NCI-H1105 (cell line): ENCODE measurements around the gene STAT3.
"Not testable (repeated sequence)": the region's sequence is repeated elsewhere in the genome, so short reads cannot be mapped to it uniquely, and the experiment has no call there.

Experiments
- DNase-seq: peaks from one replicate; lab custom pipeline; 2025; lab: John Stamatoyannopoulos, UW

Gene STAT3

GRCh38 chr17:42380935-42381334 lies 7.3 kb downstream of the STAT3 start:
- no peak for DNase-seq

- DNase-seq: no peak
Measured at GRCh38 chr17:42378959-42379594, 9.2 kb downstream of the STAT3 start.

DNA sequence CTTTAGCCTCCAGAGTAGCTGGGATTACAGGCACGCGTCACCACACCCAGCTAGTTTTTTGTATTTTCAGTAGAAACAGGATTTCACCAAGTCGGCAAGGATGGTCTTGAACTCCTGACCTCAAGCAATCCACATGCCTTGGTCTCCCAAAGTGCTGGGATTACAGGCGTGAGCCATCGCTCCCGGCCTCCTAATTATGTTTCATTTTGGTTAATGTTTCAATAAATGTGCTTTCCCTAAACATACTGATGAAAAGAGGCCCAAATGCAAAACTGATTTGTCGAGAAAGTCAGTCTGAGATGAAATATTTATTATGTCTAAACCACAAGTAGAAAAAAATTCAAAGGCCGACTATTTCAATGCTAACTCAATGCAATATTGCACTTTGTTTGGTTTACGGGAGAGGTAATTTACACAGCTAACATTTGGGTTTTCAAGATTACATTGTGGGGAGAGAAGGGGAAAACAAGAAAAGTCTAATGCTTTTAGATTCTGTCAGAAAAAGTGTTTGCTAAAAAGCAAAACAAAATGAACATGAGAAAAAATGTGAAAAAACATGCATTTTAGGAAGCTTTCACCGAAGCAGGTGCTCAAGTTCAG lies 9.8 kb downstream of the STAT3 start:
- no peak for DNase-seq

DNA sequence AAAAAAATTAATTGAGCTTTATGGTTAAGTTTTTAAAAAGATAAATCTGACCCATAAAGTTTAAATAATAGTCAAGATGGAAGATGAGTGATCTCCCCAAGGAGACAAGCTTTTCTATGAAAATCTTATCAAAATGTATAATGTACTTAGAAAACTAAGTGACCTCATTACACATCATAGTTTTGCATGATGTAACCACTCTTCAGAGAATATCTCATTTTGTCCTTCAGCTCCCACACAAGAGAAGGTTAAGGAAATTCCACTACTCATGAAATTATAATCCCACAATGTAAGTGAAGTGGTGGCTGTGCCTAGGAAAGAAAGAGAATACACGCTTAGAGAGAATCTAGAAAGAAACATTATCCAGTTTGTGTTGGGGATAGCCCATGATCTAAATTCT lies 14.3 kb downstream of the STAT3 start:
- DNase-seq: no peak

DNA sequence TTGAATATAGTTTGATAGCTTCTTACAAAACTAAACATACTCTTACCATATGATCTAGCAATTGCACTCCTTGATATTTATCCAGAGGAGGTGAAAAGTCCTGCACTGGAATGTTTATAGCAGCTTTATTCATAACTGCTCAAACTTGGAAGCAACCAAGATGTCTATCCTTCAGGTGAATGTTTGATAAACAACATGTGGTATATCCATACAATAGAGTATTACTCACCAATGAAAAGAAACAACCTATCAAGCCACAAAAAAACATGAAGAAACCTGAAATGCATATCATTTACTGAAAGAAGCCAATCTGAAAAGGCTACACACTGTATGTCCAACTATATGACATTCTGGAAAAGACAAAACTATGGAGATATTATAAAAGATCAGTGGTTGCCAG lies 16.1 kb downstream of the STAT3 start:
- no peak for DNase-seq

DNA sequence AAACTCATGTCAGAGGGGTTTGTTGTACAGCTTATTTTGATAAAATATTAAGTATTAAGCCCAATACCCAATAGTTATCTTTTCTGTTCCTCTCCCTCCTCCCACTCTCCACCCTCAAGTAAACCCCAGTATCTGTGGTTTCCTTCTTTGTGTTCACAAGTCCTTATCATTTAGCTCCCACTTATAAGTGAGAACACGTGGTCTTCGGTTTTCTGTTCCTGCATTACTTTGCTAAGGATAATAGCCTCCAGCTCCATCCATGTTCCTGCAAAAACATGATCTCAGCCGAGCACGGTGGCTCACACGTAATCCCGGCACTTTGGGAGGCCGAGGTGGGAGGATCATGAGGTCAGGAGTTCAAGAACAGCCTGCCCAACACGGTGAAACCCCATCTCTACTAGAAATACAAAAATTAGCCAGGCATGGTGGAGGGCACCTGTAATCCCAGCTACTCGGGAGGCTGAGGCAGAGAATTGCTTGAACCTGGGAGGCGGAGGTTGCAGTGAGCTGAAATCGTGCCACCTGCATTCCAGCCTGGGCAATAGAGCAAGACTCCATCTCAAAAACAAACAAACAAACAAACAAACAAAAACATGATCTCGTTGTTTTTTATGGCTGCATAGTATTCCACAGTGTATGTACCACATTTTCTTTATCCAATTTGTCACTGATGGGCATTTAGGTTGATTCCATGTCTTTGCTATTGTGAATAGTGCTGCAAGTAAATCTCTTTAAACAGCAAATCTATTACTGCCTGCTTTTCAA lies 19.3 kb downstream of the STAT3 start:
- not testable (repeated sequence) for DNase-seq

GRCh38 chr17:42368310-42368709 lies 19.9 kb downstream of the STAT3 start:
- not testable (repeated sequence) for DNase-seq

DNA sequence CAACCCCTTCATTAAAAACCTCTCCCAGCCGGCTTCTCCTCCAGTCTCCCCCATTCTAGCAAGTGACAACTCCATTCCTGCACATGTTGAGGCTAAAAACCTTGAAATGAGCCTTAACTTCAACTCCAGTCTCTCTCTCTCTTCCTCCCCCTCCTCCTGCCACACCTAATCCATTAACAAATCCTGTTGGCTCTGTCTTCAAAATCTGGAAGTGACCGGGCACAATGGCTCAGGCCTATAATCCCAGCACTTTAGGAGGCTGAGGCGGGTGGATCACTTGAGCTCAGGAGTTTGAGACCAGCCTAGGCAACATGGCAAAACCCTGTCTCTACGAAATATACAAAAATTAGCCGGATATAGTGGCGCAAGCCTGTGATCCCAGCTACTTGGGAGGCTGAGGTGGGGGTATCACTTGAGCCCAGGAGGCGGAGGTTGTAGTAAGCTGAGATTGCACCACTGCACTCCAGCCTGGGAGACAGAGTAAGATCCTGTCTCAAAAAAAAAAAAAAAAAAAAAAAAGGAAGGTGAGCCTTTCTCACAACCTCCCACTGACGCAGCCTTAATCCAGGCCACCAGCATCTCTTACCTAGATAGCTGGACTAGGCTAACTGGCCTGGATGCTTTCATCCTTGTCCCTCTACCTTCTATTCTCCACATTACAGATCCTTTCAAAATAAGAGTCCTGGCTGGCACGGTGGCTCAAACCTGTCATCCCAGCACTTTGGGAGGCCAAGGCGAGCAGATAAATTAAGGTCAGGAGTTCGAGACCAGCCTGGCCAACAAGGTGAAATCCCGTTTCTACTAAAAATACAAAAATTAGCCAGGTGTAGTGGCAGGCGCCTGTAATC lies 21.8 kb downstream of the STAT3 start:
- not testable (repeated sequence) for DNase-seq

DNA sequence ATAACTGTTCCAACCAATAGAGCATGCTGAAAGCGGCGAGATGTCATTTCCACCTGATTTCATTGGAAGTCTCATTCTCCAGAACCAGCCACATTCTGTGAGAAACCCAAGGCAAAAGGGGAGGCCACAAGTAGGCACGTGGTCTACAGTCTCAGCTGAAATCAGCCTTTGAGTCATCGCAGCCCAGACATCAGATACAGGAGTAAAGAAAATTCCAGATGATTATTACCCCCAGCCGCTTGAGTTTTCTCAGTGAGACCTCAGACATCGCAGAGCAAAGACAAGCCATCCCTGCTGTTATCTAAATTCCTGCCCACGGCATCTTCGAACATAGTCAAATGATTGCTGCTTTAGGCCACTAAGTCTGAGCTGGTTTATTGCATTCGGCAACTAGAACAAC lies 23.1 kb downstream of the STAT3 start:
- DNase-seq: no peak

DNA sequence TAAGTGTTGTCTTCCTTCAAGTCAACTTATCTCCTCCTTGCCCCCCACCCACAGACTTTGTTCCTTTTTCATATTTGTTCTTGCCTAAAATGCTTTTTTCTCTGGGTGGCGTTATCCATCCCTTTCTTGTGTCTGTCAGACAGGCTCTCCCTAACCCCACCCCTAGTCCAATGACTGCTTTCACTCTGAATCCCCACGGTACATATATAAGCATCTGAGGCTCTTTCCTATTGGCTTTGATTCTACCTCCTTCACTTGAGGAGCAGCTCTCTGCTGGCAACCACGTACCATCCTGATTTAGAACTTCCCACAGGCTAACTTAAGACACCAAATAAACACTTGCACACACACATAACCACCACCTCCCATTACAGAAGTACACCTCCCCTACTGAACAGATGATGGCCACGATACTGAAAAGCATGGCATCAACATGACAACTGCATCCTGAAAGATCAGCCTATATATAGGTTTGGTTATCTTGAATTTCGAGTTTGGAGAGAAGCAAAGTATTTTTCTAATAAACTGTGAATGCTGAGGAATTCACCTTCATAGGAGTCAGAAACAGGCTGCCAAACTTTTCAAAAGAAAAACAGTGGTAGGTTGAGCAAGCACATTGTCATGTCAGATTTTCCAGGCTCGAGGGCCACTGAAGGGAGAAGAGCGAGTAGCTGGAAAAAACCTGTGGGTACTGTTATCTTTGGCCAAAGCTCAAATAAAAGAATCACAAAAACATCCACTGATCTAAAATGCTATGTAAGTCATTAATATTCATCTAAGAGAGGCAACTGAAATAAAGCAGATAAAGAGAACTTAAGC lies 24.3 kb downstream of the STAT3 start:
- DNase-seq: no peak

DNA sequence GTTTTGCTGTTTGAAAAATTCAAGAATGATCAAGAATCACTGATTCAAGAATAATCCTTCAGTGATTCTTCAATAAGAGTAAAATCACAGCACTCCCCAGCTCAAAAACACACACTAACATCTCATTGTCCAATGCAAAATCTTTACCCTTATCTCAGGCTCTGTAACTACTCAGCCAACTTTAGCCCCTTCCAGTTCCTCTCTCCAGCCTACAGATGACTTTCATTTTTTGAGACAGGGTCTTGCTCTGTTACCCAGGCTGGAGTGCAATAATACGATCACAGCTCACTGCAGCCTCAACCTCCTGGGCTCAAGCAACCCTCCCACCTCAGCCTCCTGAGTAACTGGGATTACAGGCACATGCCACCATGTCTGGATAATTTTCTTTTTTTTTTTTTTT lies 25.0 kb downstream of the STAT3 start:
- no peak for DNase-seq

- DNase-seq: no peak
Measured at GRCh38 chr17:42362245-42362961, 25.8 kb downstream of the STAT3 start.

GRCh38 chr17:42361781-42362186 lies 26.5 kb downstream of the STAT3 start:
- DNase-seq: no peak

DNA sequence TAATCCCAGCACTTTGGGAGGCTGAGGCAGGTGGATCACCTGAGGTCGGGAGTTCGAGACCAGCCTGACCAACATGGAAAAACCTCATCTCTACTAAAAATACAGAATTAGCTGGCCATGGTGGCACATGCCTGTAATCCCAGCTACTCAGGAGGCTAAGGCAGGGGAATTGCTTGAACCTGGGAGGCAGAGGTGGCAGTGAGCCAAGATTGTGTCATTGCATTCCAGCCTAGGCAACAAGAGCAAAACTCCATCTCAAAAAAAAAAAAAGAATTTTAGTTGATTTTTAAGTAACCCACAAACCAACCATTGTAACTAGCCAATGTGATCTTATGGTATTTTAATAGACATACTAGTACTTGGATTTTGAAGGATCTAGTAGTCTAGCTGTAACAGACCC lies 27.9 kb downstream of the STAT3 start:
- DNase-seq: not testable (repeated sequence)

DNA sequence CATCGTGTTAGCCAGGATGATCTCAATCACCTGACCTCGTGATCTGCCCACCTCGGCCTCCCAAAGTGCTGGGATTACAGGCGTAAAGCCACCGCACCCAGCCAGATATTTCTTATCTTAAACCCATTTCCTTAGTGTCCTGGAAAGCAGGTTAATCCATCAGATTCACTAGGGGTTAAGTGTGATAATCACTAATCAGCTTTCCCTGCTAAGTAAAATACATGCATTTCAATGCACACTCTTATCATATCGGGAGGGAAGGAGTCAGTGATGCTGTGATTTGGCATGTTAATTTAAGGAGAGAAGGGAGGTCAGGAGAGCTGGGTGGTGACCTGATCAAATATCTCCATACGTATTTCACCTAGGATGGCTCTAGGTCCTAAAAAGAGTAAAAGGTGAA lies 29.1 kb downstream of the STAT3 start:
- DNase-seq: no peak

GRCh38 chr17:42358434-42358833 lies 29.8 kb downstream of the STAT3 start:
- DNase-seq: no peak

- no peak for DNase-seq
Measured at GRCh38 chr17:42354956-42355843, 33.0 kb downstream of the STAT3 start.

- DNase-seq: no peak
Measured at GRCh38 chr17:42348104-42348503, 40.1 kb downstream of the STAT3 start.

GRCh38 chr17:42347606-42348005 lies 40.6 kb downstream of the STAT3 start:
- DNase-seq: no peak

- no peak for DNase-seq
Measured at GRCh38 chr17:42347198-42347597, 41.0 kb downstream of the STAT3 start.
